ENCODE measurements around the gene UNC93B1.

UNC93B1 gene

DNA sequence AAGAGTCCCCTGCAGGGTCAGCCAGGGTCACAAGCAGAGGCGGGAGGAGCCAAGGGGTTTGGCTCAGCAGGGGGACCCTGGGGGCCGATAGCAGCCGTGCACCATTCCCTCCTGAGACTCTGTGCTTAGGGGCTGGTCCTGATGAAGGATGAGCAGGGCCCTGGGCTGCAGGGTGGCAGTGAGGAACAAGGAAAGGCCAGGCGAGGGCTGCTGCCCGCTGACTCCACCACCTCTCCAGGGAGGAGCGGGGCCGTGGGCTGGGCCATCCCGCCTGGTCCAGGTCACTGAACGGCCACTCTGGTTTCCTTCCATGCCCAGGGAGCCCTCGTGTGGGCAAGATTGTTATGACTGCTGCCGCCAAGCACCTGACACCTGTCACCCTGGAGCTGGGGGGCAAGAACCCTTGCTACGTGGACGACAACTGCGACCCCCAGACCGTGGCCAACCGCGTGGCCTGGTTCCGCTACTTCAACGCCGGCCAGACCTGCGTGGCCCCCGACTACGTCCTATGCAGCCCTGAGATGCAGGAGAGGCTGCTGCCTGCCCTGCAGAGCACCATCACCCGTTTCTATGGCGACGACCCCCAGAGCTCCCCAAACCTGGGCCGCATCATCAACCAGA, 17.4 kb upstream of the UNC93B1 start:
- no peak for DNase-seq

DNA sequence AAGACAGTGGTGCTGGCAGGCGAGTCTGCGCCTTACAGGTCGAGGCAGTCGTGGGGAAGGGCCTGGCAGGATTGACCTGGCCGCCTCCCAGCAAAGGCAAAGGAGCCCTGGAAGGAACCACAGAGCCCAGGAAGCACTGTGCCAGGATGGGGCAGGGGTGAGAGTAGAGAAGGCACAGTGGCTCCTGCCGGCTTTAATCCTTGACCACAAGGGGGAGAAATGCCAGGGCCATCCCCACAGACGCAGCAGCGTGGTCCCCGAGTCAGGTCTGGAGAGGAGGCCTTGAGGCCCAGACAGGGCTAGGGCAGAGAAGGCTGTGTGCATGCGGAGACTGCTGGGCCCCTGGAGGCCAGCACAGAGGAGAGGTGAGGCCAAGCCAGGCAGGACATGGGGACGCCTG, 16.7 kb upstream of the UNC93B1 start:
- DNase-seq: no peak

DNA sequence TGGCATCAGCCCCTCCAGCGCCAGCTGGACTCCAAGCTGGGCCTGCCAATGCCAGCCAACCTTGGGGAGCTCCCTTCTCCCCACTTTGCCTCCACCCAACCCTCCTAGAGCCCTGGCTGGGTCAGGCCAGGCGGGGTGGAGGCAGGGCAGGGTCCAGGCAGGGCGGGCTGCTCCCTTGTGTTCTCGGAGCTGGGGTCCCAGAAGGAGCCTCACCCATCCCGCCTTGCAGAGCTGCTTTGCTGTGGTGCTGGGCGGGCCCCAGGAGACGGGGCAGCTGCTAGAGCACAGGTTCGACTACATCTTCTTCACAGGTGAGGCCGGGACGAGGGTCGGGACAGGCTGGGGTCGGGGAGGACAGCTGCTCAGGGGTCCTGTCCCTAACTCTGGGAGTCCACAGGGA, 15.6 kb upstream of the UNC93B1 start:
- DNase-seq: no peak

DNA sequence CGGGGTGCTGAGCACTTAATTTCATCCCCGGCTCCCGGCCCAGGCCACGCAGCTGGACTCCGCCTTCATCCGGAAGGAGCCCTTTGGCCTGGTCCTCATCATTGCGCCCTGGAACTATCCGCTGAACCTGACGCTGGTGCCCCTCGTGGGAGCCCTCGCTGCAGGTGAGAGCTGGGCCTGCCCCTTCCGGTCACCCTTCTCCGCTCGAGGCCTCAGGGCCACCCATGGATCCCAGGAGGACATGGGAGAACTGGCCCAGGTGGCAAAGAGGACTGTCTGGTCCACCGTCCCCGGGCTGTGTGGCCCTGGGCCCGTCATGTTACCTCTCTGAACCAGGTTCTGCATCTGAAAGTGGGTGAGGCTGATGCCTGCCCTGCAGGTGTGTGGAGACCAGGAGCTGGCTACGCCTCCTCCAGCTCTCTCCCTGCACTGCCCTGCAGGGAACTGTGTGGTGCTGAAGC, 14.9 kb upstream of the UNC93B1 start:
- DNase-seq: no peak

DNA sequence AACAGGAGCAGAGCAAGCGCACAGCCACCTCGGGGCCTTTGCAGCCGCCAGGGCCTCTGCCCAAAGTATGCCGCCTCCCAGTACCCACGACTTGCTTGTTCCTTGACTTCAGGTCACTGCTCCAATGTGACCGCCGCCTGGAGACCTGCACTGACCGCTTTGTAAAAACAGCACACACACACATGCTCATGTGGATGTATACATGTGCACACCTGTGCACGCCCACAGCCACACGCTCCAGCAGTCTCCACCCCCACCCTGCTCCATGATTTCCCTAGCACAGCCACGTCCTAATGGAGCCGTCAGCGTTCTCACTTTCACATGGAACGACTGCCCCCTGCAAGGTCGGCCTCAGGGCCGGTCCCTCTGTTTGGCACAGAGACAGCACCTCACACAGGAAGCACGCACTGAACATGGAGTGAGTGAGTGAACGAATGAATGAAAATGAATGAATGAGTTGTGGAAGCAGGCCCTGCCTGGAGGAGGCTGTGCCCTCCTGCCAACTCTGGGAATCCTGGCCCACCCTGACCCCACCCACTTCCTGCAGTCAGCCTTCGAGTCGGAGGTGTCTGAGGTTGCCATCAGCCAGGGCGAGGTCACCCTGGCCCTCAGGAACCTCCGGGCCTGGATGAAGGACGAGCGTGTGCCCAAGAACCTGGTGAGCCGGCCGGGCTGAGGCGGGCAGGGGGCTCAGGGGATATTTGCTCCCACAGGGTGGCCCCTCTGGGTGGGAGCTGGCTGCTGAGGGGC, 14.3 kb upstream of the UNC93B1 start:
- no peak for DNase-seq

DNA sequence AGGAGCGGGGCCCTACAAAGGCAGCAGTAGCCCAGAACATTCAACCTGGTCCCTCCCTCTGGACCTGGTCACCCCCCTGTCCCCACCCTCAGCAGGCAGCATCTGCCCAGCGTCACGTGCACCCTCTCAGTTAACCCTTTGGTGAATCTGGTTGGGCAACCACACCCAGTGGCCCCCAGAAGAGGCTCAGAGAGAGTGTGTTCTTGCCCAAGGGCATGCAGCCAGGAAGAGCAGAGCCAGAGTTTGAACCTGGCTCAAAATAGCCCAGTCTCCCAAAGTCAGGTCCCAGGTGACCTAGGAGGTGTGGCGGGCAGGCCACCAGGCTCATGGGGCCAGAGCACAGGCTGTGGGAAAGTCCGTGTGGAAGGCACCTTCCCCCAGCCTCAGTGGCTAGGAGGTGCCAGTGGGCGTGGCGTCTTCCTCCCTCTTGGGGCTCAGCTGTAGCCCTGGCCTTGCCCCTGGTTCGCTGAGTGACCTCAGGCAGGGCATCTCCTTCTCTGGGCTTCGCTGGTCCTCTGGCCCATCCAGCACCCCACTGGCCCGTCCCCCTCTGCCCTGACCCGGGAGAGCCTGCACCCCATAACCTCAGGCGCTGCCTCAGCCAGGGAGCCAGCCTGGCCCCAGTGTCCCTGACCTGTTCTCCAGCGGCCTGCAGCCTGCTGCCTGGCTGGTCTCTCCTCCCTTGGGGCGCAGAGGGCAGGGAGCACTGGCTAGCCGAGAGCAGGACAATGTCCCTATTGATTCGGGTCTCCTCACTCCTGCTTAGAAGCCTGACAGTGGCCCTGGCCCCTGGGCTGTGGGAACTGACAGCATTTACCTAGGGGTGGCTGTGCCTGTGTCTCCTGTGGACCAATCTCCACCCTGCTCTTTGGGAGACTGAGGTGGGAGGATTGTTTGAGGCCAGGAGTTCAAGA, 13.3 kb upstream of the UNC93B1 start:
- DNase-seq: no peak

DNA sequence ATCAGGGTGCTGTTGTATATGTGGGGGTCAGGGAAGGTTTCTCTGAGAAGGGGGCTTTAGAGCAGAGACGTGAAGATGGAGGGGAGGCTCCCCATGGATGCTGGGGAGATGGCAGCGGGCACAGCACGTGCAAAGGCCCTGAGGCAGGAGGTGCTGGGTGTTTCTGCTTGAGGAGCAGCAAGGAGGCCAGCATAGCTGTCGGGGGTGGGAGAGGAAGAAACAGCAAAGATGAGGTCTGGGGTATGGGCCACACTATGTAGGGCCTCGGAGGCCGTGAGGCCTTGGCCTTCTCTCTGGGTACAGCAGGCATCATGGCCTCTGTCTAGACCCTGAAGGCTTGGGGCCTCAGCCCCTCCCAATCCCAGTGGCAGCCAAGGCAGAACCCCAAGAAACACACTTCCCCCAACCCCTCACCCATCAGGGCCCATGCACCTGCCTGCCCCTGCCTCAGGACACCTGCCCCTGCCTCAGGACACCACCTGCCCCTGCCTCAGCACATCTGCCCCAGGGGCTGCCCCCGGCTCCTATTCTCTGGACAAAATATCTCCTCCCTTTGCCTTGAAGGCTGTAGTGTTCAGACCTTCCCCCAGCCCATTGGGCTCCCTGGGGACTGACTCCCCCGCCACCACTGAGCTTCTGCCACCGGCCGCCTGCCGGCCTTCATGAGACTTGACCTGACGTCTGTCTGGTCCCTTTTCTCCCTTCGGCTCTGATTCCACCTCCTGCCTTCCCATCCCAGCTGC, 12.4 kb upstream of the UNC93B1 start:
- DNase-seq: no peak

DNA sequence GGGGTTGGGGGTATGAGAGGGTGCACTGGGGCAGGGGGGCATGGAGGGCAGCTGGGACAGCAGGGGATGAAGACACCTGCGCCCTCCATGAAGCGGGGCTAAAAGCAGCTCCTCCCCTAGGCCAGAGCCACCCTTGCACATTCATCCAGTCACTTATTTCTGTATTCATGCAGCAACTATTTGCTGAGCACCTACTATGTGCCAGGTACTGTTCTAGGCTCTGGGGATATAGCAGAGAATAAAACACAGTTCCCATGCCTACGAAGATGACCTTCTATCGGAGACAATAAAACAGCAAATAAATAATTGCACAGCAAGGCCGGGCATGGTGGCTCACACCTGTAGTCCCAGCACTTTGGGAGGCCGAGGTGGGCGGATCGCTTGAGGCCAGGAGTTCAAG, 11.6 kb upstream of the UNC93B1 start:
- DNase-seq: no peak

DNA sequence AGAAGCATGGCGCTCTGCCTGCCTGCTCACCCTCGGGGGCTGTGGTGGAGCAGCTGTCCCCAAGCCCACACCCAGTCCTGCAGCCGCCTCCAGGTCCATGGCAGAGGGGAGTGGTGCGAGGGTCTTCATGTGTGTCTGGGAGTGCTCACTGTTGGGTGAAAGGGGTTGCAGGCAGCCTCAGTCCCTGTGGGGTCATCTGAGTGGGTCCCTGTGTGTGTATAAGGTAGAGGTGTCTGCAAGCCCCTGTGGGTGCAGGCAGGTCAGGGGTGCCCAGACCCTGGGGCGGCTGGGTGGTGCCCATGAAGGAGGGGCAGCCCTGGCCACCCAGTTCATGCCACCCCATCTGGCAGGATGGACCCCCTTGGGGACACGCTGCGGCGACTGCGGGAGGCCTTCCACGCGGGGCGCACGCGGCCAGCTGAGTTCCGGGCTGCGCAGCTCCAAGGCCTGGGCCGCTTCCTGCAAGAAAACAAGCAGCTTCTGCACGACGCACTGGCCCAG, 11.1 kb upstream of the UNC93B1 start:
- DNase-seq: no peak

DNA sequence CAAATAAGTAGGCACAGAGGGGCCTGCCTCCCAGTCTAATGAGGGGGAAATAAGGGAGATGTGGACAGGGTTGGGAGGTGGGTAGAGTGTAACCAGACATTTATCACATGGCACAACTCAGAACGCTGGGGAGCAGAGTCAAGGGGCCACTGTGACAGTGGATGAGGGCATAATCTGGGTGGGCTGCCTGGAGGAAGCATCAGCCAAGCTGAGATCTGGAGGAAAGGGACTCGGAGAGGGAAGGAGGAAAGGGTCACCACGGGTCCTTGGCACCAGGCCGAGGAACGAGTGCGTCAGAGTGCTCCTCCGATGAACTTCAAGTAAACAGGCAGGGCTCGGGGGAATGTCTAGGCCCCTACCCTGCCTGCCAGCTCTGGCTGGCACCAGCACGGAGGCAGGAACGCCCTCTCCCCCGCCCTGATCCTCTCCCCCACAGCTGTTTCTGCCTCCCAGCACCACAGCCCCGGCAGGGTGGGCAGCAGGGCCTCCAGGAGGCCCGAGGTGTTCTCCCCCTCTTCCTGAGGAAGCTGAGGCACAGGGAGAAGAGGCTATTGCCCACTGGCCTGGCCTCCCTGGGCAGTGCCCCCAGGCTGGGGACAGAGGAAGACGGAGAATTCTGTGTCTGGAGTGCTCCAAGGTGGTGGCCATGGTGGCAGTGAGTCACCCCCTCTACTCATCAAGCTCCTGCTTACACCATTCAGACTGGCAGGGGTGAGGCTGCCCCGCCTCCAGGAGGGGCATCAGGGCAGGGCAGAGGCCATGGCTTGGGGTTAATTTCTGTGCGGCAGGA, 10.5 kb upstream of the UNC93B1 start:
- no peak for DNase-seq

DNA sequence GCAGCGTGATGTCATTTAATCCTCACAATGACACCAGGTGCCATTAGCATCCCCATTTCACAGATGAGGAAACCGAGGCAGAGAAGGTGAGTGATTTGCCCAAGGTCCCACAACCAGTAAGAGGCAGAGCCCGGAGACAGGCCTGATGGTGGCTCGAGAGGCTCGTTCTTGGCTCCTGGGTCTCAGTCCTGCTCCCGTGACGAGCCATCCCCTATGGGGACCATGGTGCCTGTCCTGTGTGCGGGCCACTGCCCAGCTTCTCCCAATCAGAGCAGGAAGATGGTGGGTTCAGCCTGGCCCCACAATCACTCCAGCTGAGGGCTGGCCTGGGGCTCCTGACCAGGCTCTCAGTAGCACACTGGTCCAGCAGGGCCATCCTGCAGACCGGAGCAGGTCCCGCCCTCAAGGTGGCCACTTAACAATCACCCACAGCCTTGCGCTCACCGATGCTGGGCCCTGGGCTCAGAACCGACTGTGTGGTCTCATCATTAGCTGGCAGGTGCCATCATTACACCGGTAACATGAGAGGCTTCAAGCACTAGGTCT, 9.8 kb upstream of the UNC93B1 start:
- DNase-seq: no peak

DNA sequence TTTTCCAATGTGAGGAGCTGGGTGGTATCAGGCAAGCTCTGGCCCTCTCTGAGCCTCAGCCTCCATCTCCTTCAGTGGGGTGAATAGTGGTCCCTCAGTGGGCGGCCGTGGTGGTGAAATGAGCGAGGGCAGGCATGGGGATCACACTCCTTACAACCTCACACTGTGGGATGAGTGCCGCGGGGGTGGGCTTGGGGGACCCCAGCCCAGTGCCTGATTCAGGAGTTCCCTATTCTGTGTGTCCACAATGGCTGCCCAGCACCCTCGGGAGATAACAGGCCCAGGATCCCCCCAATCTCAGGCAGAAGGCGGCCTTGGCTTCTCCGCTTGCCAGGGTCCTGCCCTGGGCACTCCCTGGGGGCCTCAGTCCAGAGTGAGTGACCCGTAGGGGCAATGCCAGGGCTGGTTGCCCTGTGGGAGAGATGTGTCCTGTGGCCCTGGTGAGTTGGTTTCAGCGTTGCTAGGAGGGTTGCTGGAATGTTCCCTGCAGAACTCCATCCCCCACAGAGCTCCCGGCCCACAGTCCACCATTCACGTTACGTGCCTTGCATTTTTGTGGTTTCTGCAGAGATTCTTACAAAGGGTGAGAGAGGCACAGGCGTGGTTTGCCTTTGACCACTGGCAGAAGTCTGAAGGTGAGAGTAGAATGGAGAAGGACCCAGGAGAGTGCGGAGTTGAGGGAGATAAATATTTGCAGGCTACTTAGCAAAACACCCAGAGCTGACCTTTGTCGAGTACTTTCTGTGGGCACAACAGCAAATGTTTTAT, 9.1 kb upstream of the UNC93B1 start:
- DNase-seq: no peak

DNA sequence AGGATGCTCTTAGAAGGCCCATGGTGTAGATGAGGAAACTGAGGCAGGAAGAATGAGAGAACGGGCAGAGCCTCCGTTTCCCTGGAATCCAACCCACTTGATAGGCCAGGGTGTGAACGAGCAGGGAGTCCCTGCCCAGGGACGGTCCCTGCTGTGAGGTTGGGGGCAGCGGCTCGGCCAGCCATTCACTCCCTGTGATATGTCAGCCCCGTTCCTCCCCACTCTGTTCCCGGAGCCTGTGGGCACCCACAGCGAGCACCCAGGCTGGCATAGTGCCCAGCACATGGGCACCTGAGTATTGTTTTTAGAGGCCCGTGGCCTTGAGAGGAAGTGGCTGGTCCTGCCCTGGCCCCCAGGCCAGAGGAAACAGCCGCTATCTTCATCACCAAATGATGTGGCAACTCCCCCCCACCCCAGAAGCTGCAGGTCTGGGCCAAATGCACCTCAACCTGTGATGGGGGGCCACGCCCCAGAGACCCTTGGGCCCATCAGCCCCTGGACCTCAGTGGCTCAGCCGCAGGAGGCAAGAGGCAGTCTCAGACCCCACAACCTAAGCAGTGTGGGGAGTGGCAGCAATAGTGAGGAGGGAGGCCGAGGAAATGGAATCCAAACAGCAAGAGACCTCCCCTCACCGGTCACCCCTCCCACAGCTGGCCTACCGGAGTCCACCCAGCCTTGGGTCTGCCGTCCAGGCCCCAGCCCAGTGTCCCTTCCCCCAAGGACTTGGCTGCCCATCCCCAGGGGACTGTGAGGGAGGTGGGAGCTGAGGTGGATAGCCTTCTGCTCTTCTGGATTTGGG, 8.3 kb upstream of the UNC93B1 start:
- DNase-seq: no peak

DNA sequence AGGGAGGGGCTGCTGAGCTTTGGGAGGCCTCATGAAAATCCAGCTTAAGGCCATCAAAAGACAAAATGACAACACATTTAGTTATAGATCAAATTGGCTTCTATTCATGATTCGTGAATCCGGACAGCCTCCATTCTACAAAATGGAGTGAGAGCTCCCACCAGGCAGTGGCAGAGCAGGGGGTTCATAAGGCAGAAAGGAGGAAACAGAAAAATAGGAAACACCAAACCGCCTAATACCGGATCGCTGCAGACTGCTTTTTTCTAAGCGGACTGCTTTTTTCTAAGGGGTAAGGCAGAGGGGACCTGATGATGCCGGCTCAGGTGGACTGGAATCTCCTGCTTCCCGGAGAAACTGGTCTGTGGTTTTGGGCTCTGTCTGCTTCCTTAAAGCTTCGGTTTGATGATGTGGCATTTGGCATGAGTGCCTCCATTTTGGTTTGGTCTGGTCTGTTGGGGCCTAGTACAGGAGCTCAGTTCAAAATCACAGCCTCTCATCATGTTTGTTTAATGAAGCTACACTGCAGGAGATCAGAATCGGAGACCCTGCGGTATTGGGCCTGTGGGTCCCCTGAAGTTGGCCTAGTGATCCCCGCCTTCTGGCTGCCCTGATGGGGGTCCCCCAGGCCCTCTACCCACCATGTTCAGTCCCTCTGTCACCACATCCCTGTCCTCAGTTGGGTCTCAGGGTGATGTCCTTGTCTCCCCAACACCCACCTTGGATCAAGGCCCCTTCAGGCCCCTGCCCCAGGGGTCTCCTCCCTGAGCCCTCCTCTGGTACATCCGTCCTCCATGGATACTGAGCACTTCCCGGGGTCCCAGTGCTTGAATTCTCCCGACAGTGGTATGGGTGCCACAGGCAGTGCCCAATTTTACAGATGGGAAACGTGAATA, 7.4 kb upstream of the UNC93B1 start:
- DNase-seq: no peak

DNA sequence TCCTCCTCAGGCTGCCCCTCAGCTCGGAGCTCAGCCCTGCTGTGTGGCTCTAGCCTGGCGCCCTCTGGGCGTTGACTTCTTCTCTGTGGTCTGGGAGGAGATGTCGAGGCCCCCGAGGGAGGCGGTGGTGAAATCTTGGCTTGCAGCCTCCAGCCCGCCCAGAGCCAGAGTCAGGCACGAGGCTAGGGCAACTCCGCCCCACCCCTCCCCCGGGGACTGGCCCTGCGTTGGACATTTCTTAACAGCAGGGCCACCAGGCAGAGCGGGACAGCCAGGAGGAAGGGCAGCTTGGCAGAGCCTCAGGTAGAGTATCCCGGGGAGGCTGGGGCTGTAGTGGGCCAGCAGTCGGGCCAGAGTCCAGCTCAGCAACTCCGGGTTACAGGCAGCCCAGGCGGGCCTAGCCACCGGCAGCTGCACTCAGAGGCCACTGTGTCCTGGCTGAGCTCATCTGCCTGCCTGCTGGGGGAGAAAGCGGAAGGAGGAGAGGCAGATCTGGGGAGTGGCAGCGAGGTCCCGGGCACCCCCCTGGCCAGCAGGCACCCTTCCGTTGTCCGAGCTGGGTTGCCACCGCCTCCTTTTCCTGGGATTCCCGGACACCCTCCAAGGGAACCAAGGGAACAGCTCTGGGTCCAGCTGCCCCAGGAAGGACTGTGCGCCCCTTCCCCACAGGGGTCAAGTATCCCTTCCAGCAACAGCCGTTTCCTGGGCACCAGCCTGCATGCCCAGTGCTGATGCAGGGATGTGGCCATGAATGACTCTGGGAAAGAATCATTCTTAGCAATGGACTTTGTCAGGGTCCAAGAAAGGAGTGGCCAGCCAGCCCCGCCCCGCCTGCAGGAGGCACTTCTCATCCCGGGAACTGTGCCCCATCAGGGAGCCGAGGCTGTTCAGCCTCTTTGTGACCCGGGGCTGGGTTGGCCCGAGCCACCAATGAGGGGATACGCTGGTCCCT, 6.5 kb upstream of the UNC93B1 start, which contains the start of gene ALDH3B1:
ALDH3B1 (plus strand) TSS at position 238 of the 952 bp plus-strand sequence. CDS start 4,971 bp downstream, outside the sequence.
- no peak for DNase-seq

DNA sequence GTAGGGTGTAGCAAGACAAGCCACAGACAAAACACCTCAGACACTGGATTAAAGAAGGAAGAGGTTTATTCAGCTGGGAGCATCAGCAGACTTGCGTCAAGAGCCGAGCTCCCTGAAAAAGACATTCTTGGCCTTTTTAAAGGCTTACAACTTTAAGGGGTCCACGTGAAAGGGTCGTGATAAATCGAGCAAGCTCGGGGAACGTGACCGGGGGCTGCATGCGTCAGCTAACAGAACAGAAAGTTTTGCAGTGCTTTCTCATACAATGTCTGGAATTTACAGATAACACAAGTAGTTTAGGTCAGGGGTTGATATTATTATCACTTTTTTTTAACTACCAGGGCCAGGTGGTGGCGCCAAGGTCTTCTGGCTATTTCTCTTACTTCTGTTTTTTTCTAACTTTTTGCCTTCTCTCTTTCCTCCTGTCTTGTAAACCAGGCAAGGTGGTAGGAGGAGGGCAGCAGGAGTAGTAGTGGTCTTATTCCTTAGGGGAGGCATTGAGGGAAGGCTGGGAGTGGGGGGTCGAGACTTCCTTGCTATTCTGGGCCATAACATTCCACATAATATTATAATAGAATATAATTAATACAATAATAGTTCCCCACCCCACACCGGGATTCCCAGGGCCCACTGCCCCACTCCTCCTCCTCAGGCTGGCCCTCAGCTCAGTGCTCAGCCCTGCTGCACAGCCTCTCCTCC, 5.6 kb upstream of the UNC93B1 start:
- DNase-seq: no peak

Measured in activated effector memory CD4-positive, alpha-beta T cell treated with anti-CD3 and anti-CD28 coated beads, Interleukin-2, amount 50 U/mL, for 16 hours (primary cell).